Measurements from ENCODE around the gene MACROH2A1.

MACROH2A1 gene

DNA sequence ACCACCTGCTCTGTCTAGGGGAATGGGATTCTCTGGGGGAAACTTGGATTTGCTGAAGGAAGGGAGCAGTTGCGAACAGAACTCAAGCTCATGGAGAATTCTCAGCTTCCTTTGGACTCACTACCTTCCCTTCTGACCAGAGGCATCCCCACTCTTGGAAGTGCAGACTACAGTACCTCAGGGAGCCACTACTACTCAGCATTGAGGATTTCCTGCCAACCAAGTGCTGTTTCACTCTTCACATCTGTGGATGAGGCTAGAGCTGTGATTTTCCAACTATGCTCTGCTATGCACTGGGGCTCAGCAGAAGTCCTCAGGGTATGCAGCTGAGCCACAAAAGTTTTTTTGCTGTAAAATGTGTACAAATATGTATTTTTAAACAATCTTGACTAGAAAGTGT lies 43.9 kb downstream of the MACROH2A1 start:
- Histone ChIP-seq H3K27ac (ENCODE audit: poor library complexity, severe bottlenecking) (no peak overlapping the region), H3K9me3 (ENCODE audit: severe bottlenecking) (no peaks in the 10 kb centered on the region), H3K4me1 (ENCODE audit: insufficient read depth, poor library complexity, severe bottlenecking) (no peaks in the 10 kb centered on the region), H3K4me3 (ENCODE audit: severe bottlenecking) (no peak overlapping the region), H3K27me3 (ENCODE audit: insufficient read depth, poor library complexity, severe bottlenecking) (no peaks in the 10 kb centered on the region), H3K36me3 (ENCODE audit: low read depth) (peaks cover 87% of the 10 kb centered on the region)
- ATAC-seq (ENCODE audit: low read depth), result no peak
- TF ChIP-seq, protein P1, sequence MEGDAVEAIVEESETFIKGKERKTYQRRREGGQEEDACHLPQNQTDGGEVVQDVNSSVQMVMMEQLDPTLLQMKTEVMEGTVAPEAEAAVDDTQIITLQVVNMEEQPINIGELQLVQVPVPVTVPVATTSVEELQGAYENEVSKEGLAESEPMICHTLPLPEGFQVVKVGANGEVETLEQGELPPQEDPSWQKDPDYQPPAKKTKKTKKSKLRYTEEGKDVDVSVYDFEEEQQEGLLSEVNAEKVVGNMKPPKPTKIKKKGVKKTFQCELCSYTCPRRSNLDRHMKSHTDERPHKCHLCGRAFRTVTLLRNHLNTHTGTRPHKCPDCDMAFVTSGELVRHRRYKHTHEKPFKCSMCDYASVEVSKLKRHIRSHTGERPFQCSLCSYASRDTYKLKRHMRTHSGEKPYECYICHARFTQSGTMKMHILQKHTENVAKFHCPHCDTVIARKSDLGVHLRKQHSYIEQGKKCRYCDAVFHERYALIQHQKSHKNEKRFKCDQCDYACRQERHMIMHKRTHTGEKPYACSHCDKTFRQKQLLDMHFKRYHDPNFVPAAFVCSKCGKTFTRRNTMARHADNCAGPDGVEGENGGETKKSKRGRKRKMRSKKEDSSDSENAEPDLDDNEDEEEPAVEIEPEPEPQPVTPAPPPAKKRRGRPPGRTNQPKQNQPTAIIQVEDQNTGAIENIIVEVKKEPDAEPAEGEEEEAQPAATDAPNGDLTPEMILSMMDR (IDR thresholded peaks at IDR 0.05; ENCODE audit: poor library complexity, severe bottlenecking), result no peak
- no peak for DNase-seq (ENCODE audit: low spot score)

DNA sequence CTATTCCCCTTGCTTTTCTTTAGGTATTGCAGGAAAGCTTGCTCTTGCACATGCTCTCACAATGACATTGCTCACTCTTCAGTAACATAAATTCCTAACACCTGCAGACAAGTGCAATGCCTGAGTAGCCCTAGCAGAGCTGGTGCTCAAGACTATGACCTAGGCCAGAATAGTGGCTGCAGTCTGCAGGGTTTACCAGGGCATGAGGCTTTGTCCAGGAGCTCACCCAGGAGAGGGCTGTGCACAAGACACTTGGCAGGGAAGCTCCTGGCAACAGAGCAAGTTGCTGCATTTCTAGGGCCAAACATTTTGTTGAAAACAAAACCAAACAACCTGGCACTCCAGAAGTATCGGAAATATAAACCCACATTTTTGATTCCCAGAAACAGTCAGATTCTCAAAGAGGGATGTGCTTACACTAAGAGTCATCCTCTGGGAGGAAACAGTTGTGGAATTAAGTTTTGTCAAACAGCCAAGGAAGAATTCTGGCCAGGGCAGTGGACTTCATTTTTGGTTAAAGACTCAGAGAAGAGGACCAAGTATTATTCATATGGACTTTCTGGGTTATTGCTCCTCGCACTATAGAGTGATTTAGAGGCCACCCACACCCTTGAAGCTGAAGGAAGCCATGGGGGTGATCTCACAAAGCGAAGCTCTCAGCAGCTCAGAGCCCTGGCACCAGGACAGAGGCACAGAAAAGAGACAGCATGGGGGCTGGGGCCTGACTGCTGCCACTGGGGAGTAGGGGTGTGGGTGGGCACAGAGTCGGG lies 44.9 kb downstream of the MACROH2A1 start:
- H3K4me1 ChIP-seq (ENCODE audit: insufficient read depth, poor library complexity, severe bottlenecking), result no peaks in the 10 kb centered on the region
- DNase-seq (ENCODE audit: low spot score), result no peak
- TF ChIP-seq, protein P1 (IDR thresholded peaks at IDR 0.05; ENCODE audit: poor library complexity, severe bottlenecking), result no peak
- no peaks in the 10 kb centered on the region for H3K27me3 ChIP-seq (ENCODE audit: insufficient read depth, poor library complexity, severe bottlenecking)
- H3K9me3 ChIP-seq (ENCODE audit: severe bottlenecking), result no peaks in the 10 kb centered on the region
- H3K36me3 ChIP-seq (ENCODE audit: low read depth), result peaks cover 86% of the 10 kb centered on the region
- no peak overlapping the region for H3K4me3 ChIP-seq (ENCODE audit: severe bottlenecking)
- no peak for ATAC-seq (ENCODE audit: low read depth)
- no peak overlapping the region for H3K27ac ChIP-seq (ENCODE audit: poor library complexity, severe bottlenecking)

DNA sequence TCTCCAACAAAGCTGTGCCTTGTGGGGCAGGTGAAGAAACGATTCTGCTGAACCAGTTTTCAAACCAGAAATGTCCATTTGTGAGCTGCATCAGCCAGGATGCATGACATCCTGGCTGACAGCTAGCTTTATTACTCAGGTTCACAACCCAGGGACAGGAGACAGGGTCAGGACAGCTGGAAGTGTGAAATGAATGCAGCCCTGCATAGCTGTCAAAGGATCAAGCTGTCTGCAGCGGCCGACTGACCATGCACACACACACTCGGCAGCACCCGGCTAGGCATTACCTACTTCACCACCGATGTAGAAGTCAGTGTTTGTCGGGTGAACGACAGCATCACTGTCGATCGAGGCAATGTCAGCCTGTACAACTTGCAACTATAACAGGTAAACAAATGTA lies 48.5 kb downstream of the MACROH2A1 start:
- no peak for DNase-seq (ENCODE audit: low spot score)
- TF ChIP-seq, protein P1 (IDR thresholded peaks at IDR 0.05; ENCODE audit: poor library complexity, severe bottlenecking), result no peak
- Histone ChIP-seq H3K4me1 (ENCODE audit: insufficient read depth, poor library complexity, severe bottlenecking) (no peaks in the 10 kb centered on the region), H3K27ac (ENCODE audit: poor library complexity, severe bottlenecking) (no peak overlapping the region), H3K4me3 (ENCODE audit: severe bottlenecking) (no peak overlapping the region), H3K36me3 (ENCODE audit: low read depth) (peaks cover 91% of the 10 kb centered on the region), H3K9me3 (ENCODE audit: severe bottlenecking) (no peaks in the 10 kb centered on the region), H3K27me3 (ENCODE audit: insufficient read depth, poor library complexity, severe bottlenecking) (no peaks in the 10 kb centered on the region)
- ATAC-seq (ENCODE audit: low read depth), result no peak

DNA sequence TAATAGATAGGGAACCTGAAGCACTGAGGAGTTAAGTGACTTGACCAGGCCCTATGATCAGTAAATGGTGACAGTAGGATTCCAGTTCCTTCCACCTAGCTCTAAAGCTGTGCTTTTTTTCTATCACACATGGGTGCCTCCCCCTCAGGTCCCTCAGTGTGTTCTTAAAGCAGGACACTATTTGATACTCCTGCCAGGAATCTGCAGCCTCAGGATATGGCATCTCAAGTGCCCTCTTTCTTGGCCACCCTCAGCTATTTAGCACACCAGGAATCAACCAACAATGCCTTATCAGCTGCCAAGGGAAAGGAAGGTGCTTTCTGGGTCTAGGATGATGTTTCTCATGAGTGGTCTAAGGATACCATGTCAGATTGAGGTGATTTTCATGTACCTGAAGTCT lies 49.1 kb downstream of the MACROH2A1 start:
- Histone ChIP-seq H3K9me3 (ENCODE audit: severe bottlenecking) (no peaks in the 10 kb centered on the region), H3K4me3 (ENCODE audit: severe bottlenecking) (no peak overlapping the region), H3K4me1 (ENCODE audit: insufficient read depth, poor library complexity, severe bottlenecking) (no peaks in the 10 kb centered on the region), H3K36me3 (ENCODE audit: low read depth) (peaks cover 91% of the 10 kb centered on the region), H3K27ac (ENCODE audit: poor library complexity, severe bottlenecking) (no peak overlapping the region), H3K27me3 (ENCODE audit: insufficient read depth, poor library complexity, severe bottlenecking) (no peaks in the 10 kb centered on the region)
- TF ChIP-seq, protein P1 (IDR thresholded peaks at IDR 0.05; ENCODE audit: poor library complexity, severe bottlenecking), result no peak
- ATAC-seq (ENCODE audit: low read depth) (no peak), DNase-seq (ENCODE audit: low spot score) (no peak)

DNA sequence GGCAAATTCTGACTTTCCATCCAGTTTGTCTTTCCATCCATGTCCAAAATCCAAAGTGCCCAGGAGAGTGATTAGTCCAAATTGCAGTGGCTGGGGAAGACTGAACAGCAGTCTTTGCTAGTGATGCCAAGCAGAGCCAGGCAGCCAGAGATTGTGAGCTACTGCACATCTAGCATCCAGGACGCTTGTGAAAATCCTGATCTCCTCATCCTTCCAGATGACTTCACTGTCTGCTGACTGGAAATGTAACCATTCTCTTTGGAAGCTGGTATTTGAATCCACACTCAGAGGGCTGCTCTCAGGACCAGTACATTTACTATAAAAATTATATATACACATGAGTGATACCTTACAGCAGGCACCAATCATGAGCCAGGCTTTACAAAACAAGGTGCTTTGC lies 49.6 kb downstream of the MACROH2A1 start:
- H3K36me3 ChIP-seq (ENCODE audit: low read depth), result peaks cover 91% of the 10 kb centered on the region
- TF ChIP-seq, protein P1 (IDR thresholded peaks at IDR 0.05; ENCODE audit: poor library complexity, severe bottlenecking), result no peak

More for the DNA sequence above, 49.6 kb downstream of the MACROH2A1 start:
- H3K9me3 ChIP-seq (ENCODE audit: severe bottlenecking), result no peaks in the 10 kb centered on the region
- H3K4me3 ChIP-seq (ENCODE audit: severe bottlenecking), result no peak overlapping the region
- H3K4me1 ChIP-seq (ENCODE audit: insufficient read depth, poor library complexity, severe bottlenecking), result no peaks in the 10 kb centered on the region
- no peak overlapping the region for H3K27ac ChIP-seq (ENCODE audit: poor library complexity, severe bottlenecking)
- DNase-seq (ENCODE audit: low spot score) (no peak), ATAC-seq (ENCODE audit: low read depth) (no peak)
- no peaks in the 10 kb centered on the region for H3K27me3 ChIP-seq (ENCODE audit: insufficient read depth, poor library complexity, severe bottlenecking)

Data from RWPE2 (cell line).